ENCODE measurements around the gene CYP11A1. TPM values are rescaled to one million over a fixed set of nuclear protein-coding genes. Genes with fewer than 3 reads are reported as not detected.

Gene CYP11A1
- total and polyA plus RNA-seq, 8 donors: 2.5 to 10.2 (median 4.2) TPM; not detected in 4

GRCh38 chr15:74376825-74377581, 9.6 kb upstream of the CYP11A1 start:
- no peak for DNase-seq

DNA sequence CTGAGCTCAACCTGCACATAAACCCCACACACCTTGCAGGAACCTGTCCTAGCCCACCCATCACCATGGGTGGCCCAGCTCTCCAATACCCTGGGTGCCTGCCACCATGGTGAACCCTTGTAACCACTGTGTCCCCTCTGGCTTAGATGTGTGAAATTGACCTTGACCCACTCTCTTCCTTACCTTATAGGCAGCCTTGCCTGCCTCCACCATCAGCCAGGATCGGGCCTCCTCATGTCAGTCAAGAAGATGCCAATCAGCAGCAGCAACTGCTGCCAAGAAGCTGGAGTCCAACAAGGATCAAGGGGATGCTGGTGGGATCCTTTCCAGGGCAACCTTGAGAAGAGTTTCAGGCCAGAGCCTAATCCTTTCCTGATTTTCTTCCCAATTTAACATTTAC, 8.8 kb upstream of the CYP11A1 start:
- DNase-seq: no peak
- Histone ChIP-seq H3K4me1 (peaks cover 12 to 23% (median 21%) of the 10 kb centered on the region in 4 donors), H3K36me3 (no peaks in the 10 kb centered on the region), H3K4me3 (no peak overlapping the region), H3K27ac (no peak overlapping the region), H3K27me3 (peaks cover 0 to 19% (median 0%) of the 10 kb centered on the region in 3 donors), H3K9me3 (no peaks in the 10 kb centered on the region)
- intact Hi-C loops (cut with DNase I; ENCODE audit: low total_unique reads): loop anchor here (10.0 kb wide), 1 partner anchor 259 kb away; no protein-coding TSS in a partner anchor
- 54 to 100% (median 71%) methylated on average over 1 of the region's 1 CpG for WGBS, 5 donors
- no peak for TF ChIP-seq POLR2A (IDR thresholded peaks at IDR 0.05)
- TF ChIP-seq POLR2AphosphoS5 (IDR thresholded peaks at IDR 0.05): no peak
- TF ChIP-seq, protein P1, sequence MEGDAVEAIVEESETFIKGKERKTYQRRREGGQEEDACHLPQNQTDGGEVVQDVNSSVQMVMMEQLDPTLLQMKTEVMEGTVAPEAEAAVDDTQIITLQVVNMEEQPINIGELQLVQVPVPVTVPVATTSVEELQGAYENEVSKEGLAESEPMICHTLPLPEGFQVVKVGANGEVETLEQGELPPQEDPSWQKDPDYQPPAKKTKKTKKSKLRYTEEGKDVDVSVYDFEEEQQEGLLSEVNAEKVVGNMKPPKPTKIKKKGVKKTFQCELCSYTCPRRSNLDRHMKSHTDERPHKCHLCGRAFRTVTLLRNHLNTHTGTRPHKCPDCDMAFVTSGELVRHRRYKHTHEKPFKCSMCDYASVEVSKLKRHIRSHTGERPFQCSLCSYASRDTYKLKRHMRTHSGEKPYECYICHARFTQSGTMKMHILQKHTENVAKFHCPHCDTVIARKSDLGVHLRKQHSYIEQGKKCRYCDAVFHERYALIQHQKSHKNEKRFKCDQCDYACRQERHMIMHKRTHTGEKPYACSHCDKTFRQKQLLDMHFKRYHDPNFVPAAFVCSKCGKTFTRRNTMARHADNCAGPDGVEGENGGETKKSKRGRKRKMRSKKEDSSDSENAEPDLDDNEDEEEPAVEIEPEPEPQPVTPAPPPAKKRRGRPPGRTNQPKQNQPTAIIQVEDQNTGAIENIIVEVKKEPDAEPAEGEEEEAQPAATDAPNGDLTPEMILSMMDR (IDR thresholded peaks at IDR 0.05): no peak
- TF ChIP-seq EP300 (IDR thresholded peaks at IDR 0.05): no peak

More at GRCh38 chr15:74376825-74377581, 9.6 kb upstream of the CYP11A1 start:
- H3K27me3 ChIP-seq: peaks cover 0 to 27% (median 0%) of the 10 kb centered on the region in 3 donors
- TF ChIP-seq POLR2AphosphoS5 (IDR thresholded peaks at IDR 0.05) (no peak), POLR2A (IDR thresholded peaks at IDR 0.05) (no peak), EP300 (IDR thresholded peaks at IDR 0.05) (no peak)
- TF ChIP-seq, protein P1 (IDR thresholded peaks at IDR 0.05): no peak
- no peaks in the 10 kb centered on the region for H3K9me3 ChIP-seq
- no peak overlapping the region for H3K27ac ChIP-seq
- no peaks in the 10 kb centered on the region for H3K36me3 ChIP-seq
- intact Hi-C loops (cut with DNase I; ENCODE audit: low total_unique reads): loop anchor here (10.0 kb wide), 1 partner anchor 258 kb away; no protein-coding TSS in a partner anchor
- peaks cover 12 to 24% (median 21%) of the 10 kb centered on the region in 4 donors for H3K4me1 ChIP-seq
- H3K4me3 ChIP-seq: no peak overlapping the region
- WGBS, 5 donors: 67 to 85% (median 79%) methylated on average over 6 of the region's 6 CpGs

DNA sequence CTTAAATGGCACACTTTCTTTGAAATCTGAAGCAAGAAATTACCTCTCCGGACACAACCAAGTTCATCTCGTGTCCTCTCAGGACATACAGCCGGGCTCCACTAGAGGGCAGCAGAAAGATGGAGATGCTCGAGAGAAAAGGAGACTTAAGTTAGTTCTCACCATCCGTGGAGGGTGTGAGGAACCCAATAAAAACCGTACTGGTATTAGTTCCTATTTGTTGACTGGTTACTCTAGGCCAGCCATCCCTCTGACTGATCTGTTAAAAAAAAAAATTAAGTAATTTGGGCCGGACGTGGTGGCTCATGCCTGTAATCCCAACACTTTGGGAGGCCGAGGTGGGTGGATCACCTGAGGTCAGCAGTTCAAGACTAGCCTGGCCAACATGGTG, 7.9 kb upstream of the CYP11A1 start:
- Histone ChIP-seq H3K36me3 (no peaks in the 10 kb centered on the region), H3K4me1 (peaks cover 12 to 23% (median 21%) of the 10 kb centered on the region in 4 donors), H3K9me3 (no peaks in the 10 kb centered on the region), H3K27ac (no peak overlapping the region), H3K27me3 (peaks cover 0 to 21% (median 0%) of the 10 kb centered on the region in 3 donors), H3K4me3 (no peak overlapping the region)
- WGBS, 5 donors: 11 to 18% (median 14%) methylated on average over 9 of the region's 9 CpGs
- DNase-seq: peak; percentile 89 to 90
- intact Hi-C loops (cut with DNase I; ENCODE audit: low total_unique reads): loop anchor here (10.0 kb wide), 1 partner anchor 260 kb away; no protein-coding TSS in a partner anchor
- TF ChIP-seq POLR2A (IDR thresholded peaks at IDR 0.05): no peak
- TF ChIP-seq, protein P1 (IDR thresholded peaks at IDR 0.05): peak in 5 of 7 experiments; percentile 58 to 90 (median 81)

GRCh38 chr15:74374648-74375302, 7.3 kb upstream of the CYP11A1 start:
- H3K9me3 ChIP-seq: no peaks in the 10 kb centered on the region
- H3K4me3 ChIP-seq: peak overlapping the region; percentile 54 to 71 (median 62)
- no peak for TF ChIP-seq POLR2AphosphoS5 (IDR thresholded peaks at IDR 0.05)
- TF ChIP-seq, protein P1 (IDR thresholded peaks at IDR 0.05): no peak
- no peak for TF ChIP-seq POLR2A (IDR thresholded peaks at IDR 0.05)
- no peak for TF ChIP-seq EP300 (IDR thresholded peaks at IDR 0.05)
- DNase-seq: no peak
- peaks cover 0 to 23% (median 0%) of the 10 kb centered on the region in 3 donors for H3K27me3 ChIP-seq
- peaks cover 12 to 23% (median 21%) of the 10 kb centered on the region in 4 donors for H3K4me1 ChIP-seq
- H3K36me3 ChIP-seq: no peaks in the 10 kb centered on the region
- 20 to 30% (median 22%) methylated on average over 8 to 11 of the region's 11 CpGs for whole genome bisulfite sequencing, 5 donors
- intact Hi-C loops (cut with DNase I; ENCODE audit: low total_unique reads): loop anchor here (10.0 kb wide), 1 partner anchor 260 kb away; no protein-coding TSS in a partner anchor
- no peak overlapping the region for H3K27ac ChIP-seq

Data from stomach (tissue), 9 donors.